Right lobe of liver (tissue), 6 donors: ENCODE measurements around the gene RALGAPA2. TPM values are rescaled to one million over a fixed set of nuclear protein-coding genes. Genes with fewer than 3 reads are reported as not detected.

Source experiments
- ATAC-seq, 4 donors: fragments of 200-7000 bp; cut with Tn5 transposase; one replicate each; pipeline ENCODE4 v1.9.1; 2020; ENCODE audit warnings: mild to moderate bottlenecking in 4 of 4, moderate library complexity in 4 of 4
- DNase-seq, 3 donors: peaks; one replicate each; pipeline ENCODE4 v3.0.0-alpha.2; 2020
- H3K27ac ChIP-seq, 3 donors: fragments of 200-600 bp; one replicate each; pipeline ENCODE4 v1.8.0; 2022
- H3K27me3 ChIP-seq, 2 donors: fragments of 200-600 bp; one replicate each; pipeline ENCODE4 v1.8.0; 2022
- H3K36me3 ChIP-seq, 4 donors: fragments of 200-600 bp; sonication (generic) in 1 of 4; one replicate each; pipeline versions ENCODE4 v1.5.1 to v1.8.0; 2017 to 2022; ENCODE audit warnings: control low read depth in 1 of 4
- H3K4me1 ChIP-seq, 4 donors: fragments of 200-600 bp; sonication (generic) in 1 of 4; one replicate each; pipeline versions ENCODE4 v1.5.1 to v1.8.0; 2017 to 2022; ENCODE audit warnings: control low read depth in 1 of 4
- H3K4me3 ChIP-seq, 3 donors: fragments of 200-600 bp; one replicate each; pipeline ENCODE4 v1.8.0; 2022
- H3K9me3 ChIP-seq, 4 donors: fragments of 200-600 bp; sonication (generic) in 1 of 4; one replicate each; pipeline versions ENCODE4 v1.5.1 to v1.8.0; 2017 to 2022; ENCODE audit warnings: control low read depth in 1 of 4
- CTCF ChIP-seq, 4 donors: fragments of 200-600 bp in 3 of 4; fragments of 450-650 bp in 1 of 4; IDR thresholded peaks; one replicate each; pipeline versions ENCODE4 v1.5.1 to v1.8.0; 2016 to 2022; ENCODE audit warnings: antibody characterized with exemption in 4 of 4, mild to moderate bottlenecking in 2 of 4
- POLR2A ChIP-seq: fragments of 450-650 bp; IDR thresholded peaks from one replicate; pipeline ENCODE4 v1.6.1; 2017; ENCODE audit warnings: antibody characterized with exemption, mild to moderate bottlenecking
- WGBS: methylation state at CpG from one replicate; pipeline ENCODE4 v1.1.6; 2018; ENCODE audit warnings: low coverage, low lambda C conversion rate; ENCODE audit not compliant: insufficient coverage; ENCODE audit errors: missing lambda C conversion rate; 5-methylcytosine and 5-hydroxymethylcytosine counted together
- intact Hi-C, 2 donors: fragments of 100-400 bp; cut with DNase I; formaldehyde crosslinking; loops; one replicate each; pipeline versions ENCODE4 v1.11.2 to v1.14.1; 2022
- total RNA-seq, 6 experiments: library from RNA; depleted of rRNA in 2 of 6; stranded (reverse); fragments of >200 nt in 2 of 6; fragmentation: NEBNext Ultra II Directional in 3 of 6; extraction: Animal tissue kit (Norgen Biotek cat#: 25700) in 3 of 6; gene quantifications; one replicate each; pipeline versions ENCODE4 v1.1.0 to v1.2.4, GENCODE V29; 2016 to 2023
- donor health status: DM: no; HTN: yes; CAD: no.
- donor health status: DM: no; HTN: no; CAD: no.
- donor health status: DM: no; HTN: no; CAD: no.
- donor health status: DM: no; HTN: yes; CAD: no.
- donor health status: DM: no; HTN: yes; CAD: no.

RALGAPA2 gene
- total RNA-seq, 6 experiments from 2014 or later: 38.3 to 76.7 (median 62.7) TPM

DNA sequence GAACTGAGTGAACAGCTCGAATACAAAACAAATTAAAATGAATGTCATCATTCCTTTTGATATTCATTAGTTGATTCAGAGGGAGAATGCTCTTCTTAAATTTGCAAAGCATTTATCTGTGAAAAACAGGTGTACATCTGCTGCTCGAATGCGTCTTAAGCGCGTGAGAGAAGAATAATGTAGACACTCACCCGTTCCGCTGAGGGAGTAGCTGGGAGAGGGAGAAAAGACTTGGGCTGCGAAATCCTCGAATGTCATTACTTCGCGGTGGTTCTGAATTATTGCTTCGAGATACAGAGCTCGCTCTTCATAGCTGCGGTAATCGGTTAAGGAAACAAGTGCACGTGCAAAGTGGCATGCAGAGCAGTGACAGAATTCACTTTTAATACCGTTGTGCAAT is 300.6 kb downstream of the RALGAPA2 start:
- Histone ChIP-seq H3K4me3 (no peak overlapping the region), H3K36me3 (no peaks in the 10 kb centered on the region), H3K27ac (no peak overlapping the region), H3K4me1 (peaks cover 0 to 7% (median 0%) of the 10 kb centered on the region in 4 donors), H3K9me3 (no peaks in the 10 kb centered on the region), H3K27me3 (no peaks in the 10 kb centered on the region)
- ATAC-seq (no peak), DNase-seq (no peak)
- no peak for TF ChIP-seq POLR2A
- TF ChIP-seq CTCF (IDR thresholded peaks at IDR 0.05): no peak
- WGBS: 90% methylated on average over 15 of the region's 17 CpGs
- intact Hi-C loops: no loop called here

DNA sequence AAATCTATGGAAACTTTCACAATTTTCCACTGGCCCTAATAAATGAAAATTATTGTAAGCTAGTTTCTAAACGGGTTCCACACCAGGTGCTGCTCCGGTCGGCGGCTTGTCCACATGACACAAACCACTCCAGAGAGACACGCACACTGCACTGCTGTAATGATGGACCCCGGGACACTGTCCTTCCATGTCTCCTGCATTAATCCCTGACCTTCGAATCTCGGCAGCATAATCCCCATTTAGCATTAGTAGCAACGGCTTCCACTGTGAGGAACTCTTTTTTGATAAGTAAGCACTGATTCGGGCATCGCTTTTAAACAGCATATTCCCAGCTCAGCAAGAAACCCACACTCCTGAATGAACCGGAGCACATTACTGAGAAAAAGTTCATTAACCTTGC is 301.0 kb downstream of the RALGAPA2 start:
- Histone ChIP-seq H3K27me3 (no peaks in the 10 kb centered on the region), H3K9me3 (no peaks in the 10 kb centered on the region), H3K27ac (no peak overlapping the region), H3K4me3 (no peak overlapping the region), H3K36me3 (no peaks in the 10 kb centered on the region), H3K4me1 (peaks cover 0 to 7% (median 0%) of the 10 kb centered on the region in 4 donors)
- intact Hi-C loops: no loop called here
- DNase-seq: no peak
- ATAC-seq: no peak
- TF ChIP-seq POLR2A (no peak), CTCF (IDR thresholded peaks at IDR 0.05) (no peak)
- 86% methylated on average over 10 of the region's 12 CpGs for WGBS

DNA sequence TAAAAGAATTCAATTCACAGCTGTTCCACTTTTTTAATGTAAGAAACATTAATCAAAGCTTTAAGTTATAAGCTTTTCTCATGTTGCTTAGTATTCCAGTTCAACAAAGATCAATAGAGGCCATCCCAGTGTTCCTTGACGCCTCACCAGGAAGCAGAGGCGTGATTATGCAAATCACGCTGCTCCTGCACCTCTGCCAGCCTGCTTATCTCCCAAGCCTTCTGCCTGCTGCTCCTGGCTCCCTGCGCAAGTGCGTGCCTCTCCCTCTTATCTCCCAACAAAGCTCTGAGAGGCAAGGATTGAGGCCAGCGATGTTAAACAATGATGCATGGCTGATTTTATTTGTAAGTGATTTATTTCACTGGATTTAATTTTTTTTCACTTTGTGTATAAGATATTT is 301.8 kb downstream of the RALGAPA2 start:
- H3K4me1 ChIP-seq: peaks cover 0 to 7% (median 0%) of the 10 kb centered on the region in 4 donors
- H3K27me3 ChIP-seq: no peaks in the 10 kb centered on the region
- no peak overlapping the region for H3K27ac ChIP-seq
- ATAC-seq: peak; percentile 79 to 98 (median 94)
- H3K36me3 ChIP-seq: no peaks in the 10 kb centered on the region
- H3K4me3 ChIP-seq: no peak overlapping the region
- 23% methylated on average over 6 of the region's 6 CpGs for WGBS
- intact Hi-C loops: no loop called here
- DNase-seq: peak; percentile 68 to 77 (median 70)
- no peak for TF ChIP-seq CTCF (IDR thresholded peaks at IDR 0.05)
- no peak for TF ChIP-seq POLR2A
- no peaks in the 10 kb centered on the region for H3K9me3 ChIP-seq

DNA sequence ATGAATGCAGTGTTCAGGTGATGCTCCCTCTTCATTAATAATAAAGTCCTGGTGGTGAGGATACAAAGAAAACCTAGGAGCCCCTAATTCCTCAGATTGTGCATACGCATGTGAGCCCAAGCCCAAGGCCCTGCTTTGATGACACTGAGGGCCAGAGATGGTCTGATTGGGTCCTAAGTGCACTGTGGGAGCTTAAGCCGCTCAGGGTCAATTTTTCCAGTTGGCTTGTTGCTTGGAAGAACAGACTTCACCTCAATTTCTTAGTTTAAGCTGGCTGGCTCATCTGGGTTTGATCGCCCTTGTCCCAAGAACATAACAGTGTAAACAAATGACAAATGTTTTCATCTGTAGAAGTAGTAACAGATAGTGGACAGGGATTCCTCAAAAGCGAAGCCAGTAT is 303.1 kb downstream of the RALGAPA2 start:
- ATAC-seq (no peak), DNase-seq (no peak)
- H3K4me3 ChIP-seq: no peak overlapping the region
- TF ChIP-seq POLR2A (no peak), CTCF (IDR thresholded peaks at IDR 0.05) (no peak)
- H3K36me3 ChIP-seq: no peaks in the 10 kb centered on the region
- no peaks in the 10 kb centered on the region for H3K9me3 ChIP-seq
- intact Hi-C loops: no loop called here
- no peak overlapping the region for H3K27ac ChIP-seq
- 100% methylated on average over 4 of the region's 4 CpGs for WGBS
- H3K4me1 ChIP-seq: peaks cover 0 to 7% (median 0%) of the 10 kb centered on the region in 4 donors
- no peaks in the 10 kb centered on the region for H3K27me3 ChIP-seq
